ENCODE measurements around the gene SYNM. TPM values are rescaled to one million over a fixed set of nuclear protein-coding genes. Genes with fewer than 3 reads are reported as not detected.

The SYNM gene
- total and polyA plus RNA-seq, 2 donors (not counting 1 experiment from before 2014, with no cell fraction given): 0.04 to 0.27 TPM

GRCh38 chr15:99157456-99157855 lies 52.6 kb downstream of the SYNM start:
- no peak overlapping the region for H3K27ac ChIP-seq (ENCODE audit: low read length in 2 of 2)
- no peaks in the 10 kb centered on the region for H3K27me3 Mint-ChIP-seq
- no peak overlapping the region for H3K4me2 ChIP-seq (replicated peaks; ENCODE audit: low read depth, low read length, poor library complexity, severe bottlenecking)
- intact Hi-C loops (cut with micrococcal nuclease): no loop called here
- no peaks in the 10 kb centered on the region for H3K27me3 ChIP-seq (replicated peaks in 1 of 4; ENCODE audit: control extremely low read depth in 1 of 4, control insufficient read depth in 3 of 4, insufficient read depth in 4 of 4, low read length in 3 of 4)
- 100% methylated on average over 1 of the region's 3 CpGs for WGBS (ENCODE audit: insufficient coverage)
- no peak for TF ChIP-seq CTCF (IDR thresholded peaks at IDR 0.05)
- TF ChIP-seq EZH2 (IDR thresholded peaks at IDR 0.05; ENCODE audit: borderline replicate concordance, insufficient read depth, low read depth, low read length, poor library complexity, severe bottlenecking): no peak
- ATAC-seq (ENCODE audit: low read depth) (no peak), DNase-seq (no peak)
- H3K4me3 ChIP-seq (ENCODE audit: control extremely low read depth in 1 of 5, extremely low read depth in 1 of 5, insufficient read depth in 1 of 5, low read depth in 2 of 5, low read length in 4 of 5): no peak overlapping the region
- H3K4me3 Mint-ChIP-seq: no peak overlapping the region
- no peak overlapping the region for H3K27ac Mint-ChIP-seq
- H3K4me1 Mint-ChIP-seq: no peaks in the 10 kb centered on the region
- ChIA-PET POLR2A (no interaction called here), CTCF (no interaction called here)
- no peak overlapping the region for H2AFZ ChIP-seq (ENCODE audit: insufficient read depth, low read depth, low read length, poor library complexity, severe bottlenecking)
- no peaks in the 10 kb centered on the region for H3K36me3 ChIP-seq (replicated peaks in 1 of 2; ENCODE audit: control extremely low read depth in 1 of 2, control insufficient read depth in 1 of 2, extremely low read depth in 1 of 2, insufficient read depth in 2 of 2, low read length in 1 of 2)
- H4K20me1 ChIP-seq (ENCODE audit: control insufficient read depth, insufficient read depth, low read length, poor library complexity, severe bottlenecking): no peaks in the 10 kb centered on the region
- H3K9me3 ChIP-seq (ENCODE audit: control extremely low read depth in 1 of 3, control insufficient read depth in 2 of 3, insufficient read depth in 1 of 3, low read length in 2 of 3): no peaks in the 10 kb centered on the region
- no peak overlapping the region for H3K9ac ChIP-seq (ENCODE audit: low read length)
- no peaks in the 10 kb centered on the region for H3K9me3 Mint-ChIP-seq (ENCODE audit: insufficient read depth)
- H3K79me2 ChIP-seq (ENCODE audit: control insufficient read depth, insufficient read depth, low read length): no peaks in the 10 kb centered on the region
- no peaks in the 10 kb centered on the region for H3K4me1 ChIP-seq (ENCODE audit: control insufficient read depth in 2 of 2, insufficient read depth in 2 of 2, low read length in 2 of 2)

GRCh38 chr15:99158626-99159412 lies 53.9 kb downstream of the SYNM start:
- peaks cover 6% of the 10 kb centered on the region for H3K4me1 Mint-ChIP-seq
- H4K20me1 ChIP-seq (ENCODE audit: control insufficient read depth, insufficient read depth, low read length, poor library complexity, severe bottlenecking): no peaks in the 10 kb centered on the region
- no peak overlapping the region for H2AFZ ChIP-seq (ENCODE audit: insufficient read depth, low read depth, low read length, poor library complexity, severe bottlenecking)
- TF ChIP-seq CTCF (IDR thresholded peaks at IDR 0.05) (no peak), EZH2 (IDR thresholded peaks at IDR 0.05; ENCODE audit: borderline replicate concordance, insufficient read depth, low read depth, low read length, poor library complexity, severe bottlenecking) (no peak)
- intact Hi-C loops (cut with micrococcal nuclease): no loop called here
- no peaks in the 10 kb centered on the region for H3K9me3 ChIP-seq (ENCODE audit: control extremely low read depth in 1 of 3, control insufficient read depth in 2 of 3, insufficient read depth in 1 of 3, low read length in 2 of 3)
- no peak overlapping the region for H3K4me3 ChIP-seq (ENCODE audit: control extremely low read depth in 1 of 5, extremely low read depth in 1 of 5, insufficient read depth in 1 of 5, low read depth in 2 of 5, low read length in 4 of 5)
- H3K9me3 Mint-ChIP-seq (ENCODE audit: insufficient read depth): no peaks in the 10 kb centered on the region
- H3K27ac ChIP-seq (ENCODE audit: low read length in 2 of 2): no peak overlapping the region
- H3K79me2 ChIP-seq (ENCODE audit: control insufficient read depth, insufficient read depth, low read length): no peaks in the 10 kb centered on the region
- H3K4me3 Mint-ChIP-seq: no peak overlapping the region
- H3K4me1 ChIP-seq (ENCODE audit: control insufficient read depth in 2 of 2, insufficient read depth in 2 of 2, low read length in 2 of 2): peaks cover 0 to 5% of the 10 kb centered on the region in 2 donors
- CTCF ChIA-PET: no interaction called here
- WGBS (ENCODE audit: insufficient coverage): 74% methylated on average over 5 of the region's 6 CpGs
- POLR2A ChIA-PET: no interaction called here
- no peak overlapping the region for H3K27ac Mint-ChIP-seq
- no peaks in the 10 kb centered on the region for H3K27me3 Mint-ChIP-seq
- no peak overlapping the region for H3K4me2 ChIP-seq (replicated peaks; ENCODE audit: low read depth, low read length, poor library complexity, severe bottlenecking)
- no peak for DNase-seq
- no peak for ATAC-seq (ENCODE audit: low read depth)
- H3K9ac ChIP-seq (ENCODE audit: low read length): no peak overlapping the region
- H3K27me3 ChIP-seq (replicated peaks in 1 of 4; ENCODE audit: control extremely low read depth in 1 of 4, control insufficient read depth in 3 of 4, insufficient read depth in 4 of 4, low read length in 3 of 4): no peaks in the 10 kb centered on the region
- H3K36me3 ChIP-seq (replicated peaks in 1 of 2; ENCODE audit: control extremely low read depth in 1 of 2, control insufficient read depth in 1 of 2, extremely low read depth in 1 of 2, insufficient read depth in 2 of 2, low read length in 1 of 2): no peaks in the 10 kb centered on the region
